ENCODE data around the gene SCYGR2.
"Not testable (repeated sequence)": the region's sequence is repeated elsewhere in the genome, so short reads cannot be mapped to it uniquely, and the experiment has no call there.

Gene SCYGR2

GRCh38 chr2:227598835-227599503 lies at the start of gene SCYGR2:
Gene SCYGR2 (plus strand): TSS chr2:227598893. CDS start chr2:227598893, 0 bp downstream.
- DNase-seq (ENCODE audit: low spot score), result not testable (repeated sequence)

GRCh38 chr2:227551836-227552235 lies 46.9 kb upstream of the SCYGR2 start:
- DNase-seq (ENCODE audit: low spot score), result no peak

GRCh38 chr2:227562581-227562980 lies 36.1 kb upstream of the SCYGR2 start:
- no peak for DNase-seq (ENCODE audit: low spot score)

- no peak for DNase-seq (ENCODE audit: low spot score)
These were observed 33.6 kb upstream of the SCYGR2 start for GRCh38 chr2:227565080-227565479.

- DNase-seq (ENCODE audit: low spot score), result no peak
These were observed 32.7 kb upstream of the SCYGR2 start for GRCh38 chr2:227566012-227566411.

- no peak for DNase-seq (ENCODE audit: low spot score)
These were observed 29.9 kb upstream of the SCYGR2 start for GRCh38 chr2:227568852-227569169.

GRCh38 chr2:227570615-227571014 lies 28.1 kb upstream of the SCYGR2 start:
- no peak for DNase-seq (ENCODE audit: low spot score)

GRCh38 chr2:227576110-227576509 lies 22.6 kb upstream of the SCYGR2 start:
- no peak for DNase-seq (ENCODE audit: low spot score)

- DNase-seq (ENCODE audit: low spot score), result no peak
These were observed 21.9 kb upstream of the SCYGR2 start for GRCh38 chr2:227576812-227577211.

GRCh38 chr2:227577555-227577954 lies 21.1 kb upstream of the SCYGR2 start:
- DNase-seq (ENCODE audit: low spot score), result no peak

GRCh38 chr2:227578642-227579041 lies 20.1 kb upstream of the SCYGR2 start:
- DNase-seq (ENCODE audit: low spot score), result no peak

- no peak for DNase-seq (ENCODE audit: low spot score)
These were observed 18.9 kb upstream of the SCYGR2 start for GRCh38 chr2:227579791-227580190.

- no peak for DNase-seq (ENCODE audit: low spot score)
These were observed 16.3 kb upstream of the SCYGR2 start for GRCh38 chr2:227582369-227582768.

- no peak for DNase-seq (ENCODE audit: low spot score)
These were observed 5.9 kb upstream of the SCYGR2 start for GRCh38 chr2:227592694-227593387.

GRCh38 chr2:227595797-227596196 lies 2.9 kb upstream of the SCYGR2 start:
- no peak for DNase-seq (ENCODE audit: low spot score)

- no peak for DNase-seq (ENCODE audit: low spot score)
These were observed 1.7 kb upstream of the SCYGR2 start for GRCh38 chr2:227597036-227597435.

GRCh38 chr2:227597998-227598397 lies 695 bp upstream of the SCYGR2 start:
- no peak for DNase-seq (ENCODE audit: low spot score)

- DNase-seq (ENCODE audit: low spot score), result no peak
These were observed 3.7 kb downstream of the SCYGR2 start for GRCh38 chr2:227602358-227602757.

GRCh38 chr2:227606476-227606875 lies 7.8 kb downstream of the SCYGR2 start:
- DNase-seq (ENCODE audit: low spot score), result no peak

- DNase-seq (ENCODE audit: low spot score), result no peak
These were observed 9.2 kb downstream of the SCYGR2 start for GRCh38 chr2:227607941-227608340.

- no peak for DNase-seq (ENCODE audit: low spot score)
These were observed 10.1 kb downstream of the SCYGR2 start for GRCh38 chr2:227608561-227609338.

GRCh38 chr2:227610123-227610522 lies 11.4 kb downstream of the SCYGR2 start:
- no peak for DNase-seq (ENCODE audit: low spot score)
